Femur (tissue), 1 donor: ENCODE results near the gene PTPRG.

Experiments
- DNase-seq: peaks from one replicate; pipeline ENCODE4 v3.0.0-alpha.2; 2017

The PTPRG gene

DNA sequence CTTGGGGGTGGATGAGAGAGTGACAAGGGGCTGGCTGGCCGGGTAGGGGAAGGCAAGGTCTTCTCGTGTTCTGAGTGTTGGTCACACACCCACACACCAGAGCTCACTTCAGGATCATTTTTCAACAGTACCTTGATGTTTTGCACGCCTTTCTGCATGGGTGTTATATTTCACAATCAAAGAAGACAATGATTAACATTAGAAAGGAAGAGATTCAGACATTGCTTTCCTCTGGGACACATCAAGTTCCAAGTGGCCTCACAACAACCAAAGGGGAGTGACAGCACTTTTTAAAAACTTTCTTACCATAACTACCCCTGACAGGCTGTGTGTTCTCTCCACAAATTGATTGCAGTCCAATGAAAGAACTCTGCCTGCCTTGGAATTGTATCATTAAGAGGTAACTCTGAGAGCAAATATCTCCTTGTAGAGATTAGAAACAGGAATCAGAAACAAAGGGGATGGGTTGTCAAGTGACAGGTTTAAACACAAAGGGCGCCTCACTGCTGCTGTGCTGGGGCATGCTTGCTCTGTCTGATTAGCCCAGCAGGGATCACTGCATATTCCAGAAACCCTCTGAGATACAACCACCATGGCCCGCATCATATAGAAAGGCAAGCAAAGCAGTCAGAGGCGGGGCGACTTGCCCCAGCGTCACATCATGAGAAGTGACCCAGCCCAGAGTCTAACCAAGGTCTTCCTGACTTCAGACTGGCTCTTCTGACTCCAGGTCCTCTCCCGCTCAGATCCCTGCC, 581.1 kb downstream of the PTPRG start:
- no peak for DNase-seq

- DNase-seq = no peak
These were observed 582.6 kb downstream of the PTPRG start for GRCh38 chr3:62143843-62144450.

DNA sequence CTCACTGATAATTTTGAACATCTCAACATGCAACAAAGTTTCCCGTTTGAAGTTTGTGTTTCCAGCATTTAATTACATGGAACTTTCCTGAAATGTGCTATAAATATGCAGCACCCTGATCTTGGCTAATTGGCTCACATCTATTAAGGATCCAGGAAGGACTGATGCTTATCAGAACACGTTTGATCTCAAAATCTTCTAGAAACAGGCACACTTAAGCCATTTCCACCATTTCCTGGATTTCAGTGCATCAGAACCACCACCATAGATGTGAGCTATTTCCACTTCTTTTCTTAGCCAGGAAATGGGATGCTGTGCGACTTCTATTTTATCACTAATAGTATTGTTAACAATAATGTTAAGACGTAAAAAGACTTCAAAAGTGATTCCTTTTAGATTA, 583.1 kb downstream of the PTPRG start:
- DNase-seq = no peak

- no peak for DNase-seq
These were observed 583.9 kb downstream of the PTPRG start for GRCh38 chr3:62145086-62145757.

- no peak for DNase-seq
These were observed 588.2 kb downstream of the PTPRG start for GRCh38 chr3:62149539-62149938.

GRCh38 chr3:62149962-62150361, 588.6 kb downstream of the PTPRG start:
- DNase-seq = no peak

GRCh38 chr3:62151591-62151990, 590.2 kb downstream of the PTPRG start:
- DNase-seq = no peak

- no peak for DNase-seq
These were observed 591.9 kb downstream of the PTPRG start for GRCh38 chr3:62153231-62153630.

DNA sequence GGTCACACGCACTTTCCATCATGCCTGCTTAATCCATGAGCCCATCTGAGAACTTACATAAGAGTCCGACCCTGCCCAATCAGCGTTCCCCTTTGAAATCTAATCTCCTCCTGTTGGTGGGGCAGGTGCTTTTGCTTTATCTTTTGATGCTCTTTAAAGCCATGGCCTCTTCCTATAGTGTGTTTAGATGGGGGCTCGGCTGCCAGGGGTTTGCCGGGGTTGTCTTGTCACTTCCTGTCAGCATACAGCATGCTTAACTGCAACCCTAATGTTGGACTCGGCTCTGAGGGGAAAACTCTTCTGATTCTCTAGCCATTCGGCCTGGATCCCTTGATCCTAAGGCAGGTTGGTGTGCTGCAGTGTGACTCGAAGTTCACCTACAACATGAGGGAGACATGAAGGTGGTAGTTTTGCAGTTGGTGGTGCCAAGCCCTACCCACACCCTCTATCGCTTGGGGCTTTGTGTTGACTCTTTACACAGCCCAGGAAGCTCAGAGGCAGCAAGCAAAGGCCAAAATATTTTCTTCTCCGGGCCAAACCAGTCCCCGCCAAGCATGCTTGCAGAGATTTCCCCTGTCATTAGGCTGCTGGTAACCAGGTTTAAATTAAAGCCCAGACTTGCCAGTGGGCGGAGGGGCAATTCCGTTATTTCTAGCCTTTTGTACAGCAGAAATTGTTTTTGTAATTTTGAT, 593.2 kb downstream of the PTPRG start:
- DNase-seq = peak; percentile 36

DNA sequence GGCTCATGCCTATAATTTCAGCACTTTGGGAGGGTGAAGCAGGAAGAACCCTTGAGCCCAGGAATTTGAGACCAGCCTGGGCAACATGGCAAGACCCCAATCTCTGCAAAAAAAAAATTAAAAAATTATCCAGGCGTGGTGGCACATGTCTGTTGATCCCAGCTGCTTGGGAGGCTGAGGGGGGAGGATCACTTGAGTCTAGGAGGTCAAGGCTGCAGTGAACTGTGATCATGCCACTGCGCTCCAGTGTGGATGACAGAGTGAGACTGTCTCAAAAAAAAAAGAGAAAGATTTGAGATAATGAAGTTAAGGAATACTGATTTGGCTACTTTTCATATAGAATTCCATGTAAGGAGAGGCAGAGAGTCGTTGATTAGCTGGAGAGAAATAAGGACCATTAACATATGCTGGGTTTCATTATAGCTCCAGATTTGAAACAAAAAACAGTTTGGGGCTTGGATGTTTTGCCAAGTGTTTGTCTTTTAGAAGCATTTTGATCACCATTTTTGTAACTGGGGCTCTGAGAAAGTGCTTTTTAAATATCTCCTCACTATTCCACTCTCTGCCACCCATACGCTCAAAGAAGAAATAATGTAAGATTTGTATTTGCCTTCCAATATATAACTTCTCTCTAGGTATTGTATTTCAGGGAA, 597.8 kb downstream of the PTPRG start:
- no peak for DNase-seq

- DNase-seq = peak; percentile 68
These were observed 598.3 kb downstream of the PTPRG start for GRCh38 chr3:62159709-62160092.

DNA sequence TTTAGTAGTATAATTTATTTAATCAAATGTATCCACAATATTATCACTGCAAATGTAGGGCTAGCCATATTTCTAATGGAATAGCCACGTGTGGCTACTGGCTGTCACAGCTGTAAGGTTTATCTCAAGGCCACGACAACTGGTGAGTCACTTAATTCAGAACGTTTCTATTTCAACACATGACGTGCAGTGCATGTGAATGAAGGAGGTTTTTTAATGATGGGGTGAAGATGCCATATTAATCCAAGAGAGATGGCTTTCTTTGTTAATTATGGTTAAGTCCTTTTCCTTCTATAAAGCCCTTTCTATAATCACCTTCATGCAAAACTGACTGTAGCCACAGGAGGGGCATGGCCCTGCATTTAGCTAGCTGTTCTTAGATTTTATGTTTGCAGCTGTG, 600.0 kb downstream of the PTPRG start:
- no peak for DNase-seq

- no peak for DNase-seq
These were observed 602.8 kb downstream of the PTPRG start for GRCh38 chr3:62164196-62164595.

GRCh38 chr3:62164746-62165145, 603.4 kb downstream of the PTPRG start:
- DNase-seq = no peak

GRCh38 chr3:62167566-62168262, 606.3 kb downstream of the PTPRG start:
- peak; percentile 43 for DNase-seq

DNA sequence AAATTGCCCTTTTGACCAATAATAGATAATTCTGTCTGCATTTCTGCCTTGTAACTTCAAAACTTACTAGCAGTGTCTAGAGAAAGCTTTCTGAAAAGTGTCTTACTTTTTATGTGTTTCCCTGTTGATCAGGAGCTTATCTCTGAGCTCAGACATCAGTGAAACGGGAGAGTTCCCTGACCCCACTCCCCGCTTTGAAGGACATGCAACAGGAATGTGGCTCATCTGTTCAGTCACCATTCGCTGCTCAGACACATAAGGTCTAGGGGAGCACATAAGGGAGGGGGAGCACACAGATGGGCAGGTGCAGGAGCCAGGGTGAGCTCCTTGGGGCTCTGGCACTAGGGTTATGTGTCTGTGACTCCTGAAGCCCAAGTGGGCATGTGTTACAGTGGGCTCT, 607.0 kb downstream of the PTPRG start:
- DNase-seq = no peak

GRCh38 chr3:62169906-62170660, 608.7 kb downstream of the PTPRG start:
- DNase-seq = no peak

DNA sequence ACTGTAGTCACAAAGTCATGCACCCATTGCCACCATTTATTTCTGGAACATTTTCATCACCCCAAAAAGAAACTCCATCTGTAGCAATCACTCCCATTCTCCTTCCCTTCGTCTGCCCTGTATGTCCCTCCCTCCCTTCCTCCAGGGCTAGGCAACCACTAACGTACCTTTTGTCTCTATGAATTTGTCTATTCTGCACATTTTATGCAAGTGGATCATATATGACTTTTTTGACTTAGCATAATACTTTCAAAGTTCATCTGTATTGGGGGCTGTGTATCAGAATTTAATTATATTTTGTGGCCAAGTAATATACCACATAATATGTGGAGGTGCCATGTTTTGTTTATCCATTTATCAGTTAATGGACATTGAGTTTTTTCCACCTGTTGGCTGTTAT, 610.4 kb downstream of the PTPRG start:
- DNase-seq = no peak

- no peak for DNase-seq
These were observed 610.8 kb downstream of the PTPRG start for GRCh38 chr3:62172199-62172598.

- DNase-seq = no peak
These were observed 612.7 kb downstream of the PTPRG start for GRCh38 chr3:62173939-62174515.

GRCh38 chr3:62175161-62175560, 613.8 kb downstream of the PTPRG start:
- DNase-seq = no peak
